HCT116 (cell line): ENCODE measurements around the gene DNMT3B.

Experiments used
- EZH2 ChIP-seq: fragments of 200-600 bp; sonication (generic); IDR thresholded peaks from 2 replicates; pipeline ENCODE4 v1.6.1; 2017; ENCODE audit warnings: antibody characterized with exemption, mixed run types
- EZH2phosphoT487 ChIP-seq: fragments of 200-600 bp; IDR thresholded peaks from 2 replicates; pipeline ENCODE4 v1.6.1; 2018; ENCODE audit warnings: antibody characterized with exemption, borderline replicate concordance
- JUND ChIP-seq: IDR thresholded peaks from 2 replicates; pipeline ENCODE4 v1.6.1; 2012
- POLR2AphosphoS5 ChIP-seq: IDR thresholded peaks from 2 replicates; pipeline ENCODE4 v1.6.1; 2011; ENCODE audit warnings: mild to moderate bottlenecking, low read depth, low read length, moderate library complexity
- RAD21 ChIP-seq: IDR thresholded peaks from 2 replicates; pipeline ENCODE4 v1.6.1; 2012; ENCODE audit warnings: low read depth, mild to moderate bottlenecking
- SIN3A ChIP-seq: IDR thresholded peaks from 2 replicates; pipeline ENCODE4 v1.6.1; 2012; ENCODE audit warnings: low read depth
- ZNF274 ChIP-seq: fragments of 200-500 bp; sonication (Bioruptor generic); IDR thresholded peaks from 2 replicates; pipeline ENCODE4 v1.6.1; 2014; ENCODE audit warnings: mild to moderate bottlenecking, low read depth, low read length, inconsistent platforms
- TF ChIP-seq, protein P1 (sequence below): IDR thresholded peaks from 2 replicates; pipeline ENCODE4 v1.6.1; 2012
- TF ChIP-seq, protein P2 (sequence below), 3 experiments: fragments of 200-600 bp in 1 of 3; sonication (generic) in 1 of 3; IDR thresholded peaks in 2 of 3; conservative IDR thresholded peaks in 1 of 3; 2 replicates each; pipeline ENCODE4 v1.5.1; 2012 to 2017; ENCODE audit warnings: low read depth in 2 of 3, low read length in 2 of 3, antibody characterized with exemption in 1 of 3, borderline replicate concordance in 1 of 3, control low read depth in 1 of 3, mild to moderate bottlenecking in 1 of 3, mixed read lengths in 1 of 3, mixed run types in 1 of 3, moderate library complexity in 1 of 3; ENCODE audit not compliant: insufficient read depth in 1 of 3

DNA sequence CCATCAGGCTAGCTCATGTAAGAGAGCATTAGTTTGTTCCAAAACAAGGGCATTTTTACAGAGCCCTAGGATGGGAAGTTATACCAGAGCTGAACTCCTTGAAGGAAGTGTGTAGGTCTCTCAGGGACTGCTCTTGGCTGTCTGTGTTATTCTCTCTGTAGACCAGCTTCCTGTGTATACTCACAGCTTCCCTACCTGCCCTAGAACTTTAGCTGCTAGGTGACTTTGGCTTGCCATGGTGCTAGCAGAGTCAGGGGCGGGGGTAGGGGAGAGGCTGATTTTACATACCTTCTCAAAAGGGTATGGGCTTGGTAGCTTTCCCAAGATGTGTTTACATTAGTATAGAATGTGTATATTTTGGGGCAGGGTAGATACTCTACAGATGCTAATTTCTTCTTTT lies 75.0 kb downstream of the DNMT3B start:
- no peak for TF ChIP-seq JUND
- no peak for TF ChIP-seq ZNF274
- TF ChIP-seq, protein P1, sequence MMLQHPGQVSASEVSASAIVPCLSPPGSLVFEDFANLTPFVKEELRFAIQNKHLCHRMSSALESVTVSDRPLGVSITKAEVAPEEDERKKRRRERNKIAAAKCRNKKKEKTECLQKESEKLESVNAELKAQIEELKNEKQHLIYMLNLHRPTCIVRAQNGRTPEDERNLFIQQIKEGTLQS, result no peak
- TF ChIP-seq, protein P2, sequence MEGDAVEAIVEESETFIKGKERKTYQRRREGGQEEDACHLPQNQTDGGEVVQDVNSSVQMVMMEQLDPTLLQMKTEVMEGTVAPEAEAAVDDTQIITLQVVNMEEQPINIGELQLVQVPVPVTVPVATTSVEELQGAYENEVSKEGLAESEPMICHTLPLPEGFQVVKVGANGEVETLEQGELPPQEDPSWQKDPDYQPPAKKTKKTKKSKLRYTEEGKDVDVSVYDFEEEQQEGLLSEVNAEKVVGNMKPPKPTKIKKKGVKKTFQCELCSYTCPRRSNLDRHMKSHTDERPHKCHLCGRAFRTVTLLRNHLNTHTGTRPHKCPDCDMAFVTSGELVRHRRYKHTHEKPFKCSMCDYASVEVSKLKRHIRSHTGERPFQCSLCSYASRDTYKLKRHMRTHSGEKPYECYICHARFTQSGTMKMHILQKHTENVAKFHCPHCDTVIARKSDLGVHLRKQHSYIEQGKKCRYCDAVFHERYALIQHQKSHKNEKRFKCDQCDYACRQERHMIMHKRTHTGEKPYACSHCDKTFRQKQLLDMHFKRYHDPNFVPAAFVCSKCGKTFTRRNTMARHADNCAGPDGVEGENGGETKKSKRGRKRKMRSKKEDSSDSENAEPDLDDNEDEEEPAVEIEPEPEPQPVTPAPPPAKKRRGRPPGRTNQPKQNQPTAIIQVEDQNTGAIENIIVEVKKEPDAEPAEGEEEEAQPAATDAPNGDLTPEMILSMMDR (IDR thresholded peaks at IDR 0.05 in 2 of 3, conservative IDR thresholded peaks at IDR 0.05 in 1 of 3; ENCODE audit: borderline replicate concordance in 1 of 3, insufficient read depth in 1 of 3, low read depth in 2 of 3, low read length in 2 of 3), result no peak
- no peak for TF ChIP-seq RAD21
- TF ChIP-seq POLR2AphosphoS5, result no peak
- TF ChIP-seq EZH2phosphoT487, result no peak
- no peak for TF ChIP-seq EZH2
- no peak for TF ChIP-seq SIN3A
